Breast epithelium (tissue), 3 donors: ENCODE data around the gene NOL7.

Experiments
- CTCF ChIP-seq, 3 donors: fragments of 450-650 bp; IDR thresholded peaks; one replicate each; pipeline ENCODE4 v1.5.1; 2016 to 2017; ENCODE audit warnings: antibody characterized with exemption in 3 of 3, mild to moderate bottlenecking in 3 of 3, moderate library complexity in 3 of 3
- POLR2A ChIP-seq: fragments of 450-650 bp; IDR thresholded peaks from one replicate; pipeline ENCODE4 v1.6.1; 2016; ENCODE audit warnings: antibody characterized with exemption, mild to moderate bottlenecking, moderate library complexity

GRCh38 chr6:13593720-13594119, 21.4 kb upstream of the NOL7 start:
- TF ChIP-seq CTCF (IDR thresholded peaks at IDR 0.05) (no peak), POLR2A (no peak)
